Activated T-cell treated with anti-CD3 and anti-CD28 coated beads, Interleukin-2, amount 50 U/mL, for 4 hours (primary cell): ENCODE results near the gene PCARE. TPM values are rescaled to one million over a fixed set of nuclear protein-coding genes. Genes with fewer than 3 reads are reported as not detected.

Experiments used
- ATAC-seq, 2 donors: fragments of 200-7000 bp; cut with Tn5 transposase; one replicate each; pipeline ENCODE4 v1.10.0; 2021
- DNase-seq: peaks from one replicate; pipeline ENCODE4 v3.0.0-alpha.2; 2020
- H3K27me3 Mint-ChIP-seq: one replicate; pipeline ENCODE4 v1.8.0; 2021; ENCODE audit warnings: low read depth, mixed read lengths
- H3K36me3 Mint-ChIP-seq: one replicate; pipeline ENCODE4 v1.8.0; 2022; ENCODE audit warnings: mixed read lengths; ENCODE audit not compliant: insufficient read depth
- H3K4me1 Mint-ChIP-seq: one replicate; pipeline ENCODE4 v1.8.0; 2021; ENCODE audit warnings: low read depth, mixed read lengths
- H3K4me3 Mint-ChIP-seq: one replicate; pipeline ENCODE4 v1.8.0; 2021; ENCODE audit warnings: mild to moderate bottlenecking, moderate library complexity, mixed read lengths
- H3K9me3 Mint-ChIP-seq: one replicate; pipeline ENCODE4 v1.8.0; 2021; ENCODE audit warnings: mixed read lengths
- total RNA-seq, 3 donors: library from RNA; stranded (reverse); gene quantifications; one replicate each; pipeline ENCODE4 v1.2.1, GENCODE V29; 2021

Gene PCARE
- total RNA-seq, 3 donors from 2014 or later: not detected

GRCh38 chr2:29047083-29047845 lies 27.1 kb downstream of the PCARE start:
- Mint-ChIP-seq H3K9me3 (no peaks in the 10 kb centered on the region), H3K4me1 (no peaks in the 10 kb centered on the region), H3K36me3 (peaks cover 4% of the 10 kb centered on the region), H3K27me3 (no peaks in the 10 kb centered on the region), H3K4me3 (no peak overlapping the region)
- ATAC-seq (no peak), DNase-seq (no peak)

DNA sequence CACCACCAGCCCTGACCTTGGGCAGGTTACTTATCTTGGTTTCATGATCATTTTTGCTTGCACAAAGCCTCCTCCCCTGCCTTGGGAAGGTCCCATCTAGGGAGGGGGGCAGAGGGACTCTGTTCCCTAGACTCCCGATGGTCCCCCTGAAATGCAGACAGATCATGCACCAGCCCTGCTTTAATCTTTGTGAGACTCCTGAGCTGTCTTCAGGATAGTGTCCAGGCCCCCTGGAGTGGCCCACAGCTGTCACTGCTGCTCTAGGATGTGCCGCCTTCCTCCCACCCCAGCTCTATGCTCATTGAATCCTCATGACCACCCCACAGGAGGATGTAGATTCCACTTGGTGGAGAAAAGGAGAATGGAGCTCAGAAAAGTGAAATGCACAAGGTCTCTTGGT lies 28.0 kb downstream of the PCARE start:
- ATAC-seq (no peak), DNase-seq (no peak)
- peaks cover 4% of the 10 kb centered on the region for H3K36me3 Mint-ChIP-seq
- no peaks in the 10 kb centered on the region for H3K9me3 Mint-ChIP-seq
- H3K27me3 Mint-ChIP-seq: no peaks in the 10 kb centered on the region
- no peak overlapping the region for H3K4me3 Mint-ChIP-seq
- no peaks in the 10 kb centered on the region for H3K4me1 Mint-ChIP-seq

GRCh38 chr2:29044459-29044858 lies 29.9 kb downstream of the PCARE start:
- Mint-ChIP-seq H3K27me3 (no peaks in the 10 kb centered on the region), H3K4me1 (no peaks in the 10 kb centered on the region), H3K36me3 (peaks cover 4% of the 10 kb centered on the region), H3K9me3 (no peaks in the 10 kb centered on the region), H3K4me3 (no peak overlapping the region)
- ATAC-seq (no peak), DNase-seq (no peak)

- Mint-ChIP-seq H3K27me3 (no peaks in the 10 kb centered on the region), H3K9me3 (no peaks in the 10 kb centered on the region), H3K4me1 (no peaks in the 10 kb centered on the region), H3K4me3 (no peak overlapping the region), H3K36me3 (peaks cover 2% of the 10 kb centered on the region)
- DNase-seq (no peak), ATAC-seq (no peak)
Measured at GRCh38 chr2:29042561-29043075, 31.7 kb downstream of the PCARE start.

DNA sequence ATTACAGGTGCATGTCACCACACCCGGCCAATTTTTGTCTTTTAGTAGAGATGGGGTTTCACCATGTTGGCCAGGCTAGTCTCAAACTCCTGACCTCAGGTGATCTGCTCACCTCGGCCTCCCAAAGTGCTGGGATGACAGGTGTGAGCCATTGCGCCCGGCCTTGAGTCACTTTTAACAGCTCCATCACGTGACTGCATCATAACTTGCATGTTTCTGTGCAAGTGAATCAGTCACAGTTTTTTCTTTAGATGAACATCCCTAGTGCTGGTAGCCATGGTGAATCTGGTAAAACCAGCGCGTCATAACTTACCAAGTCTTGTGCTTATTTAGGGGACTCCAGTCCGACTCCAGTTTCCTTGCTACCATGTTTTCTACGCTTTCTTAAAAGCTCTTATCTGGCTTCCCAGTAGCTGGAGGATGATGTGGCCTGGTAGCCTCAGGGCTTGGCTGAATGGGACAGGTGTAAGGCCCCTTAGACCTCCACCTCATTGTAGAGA lies 33.1 kb downstream of the PCARE start:
- Mint-ChIP-seq H3K36me3 (no peaks in the 10 kb centered on the region), H3K4me3 (no peak overlapping the region), H3K9me3 (no peaks in the 10 kb centered on the region), H3K4me1 (no peaks in the 10 kb centered on the region), H3K27me3 (no peaks in the 10 kb centered on the region)
- ATAC-seq (no peak), DNase-seq (no peak)

GRCh38 chr2:29040552-29040951 lies 33.8 kb downstream of the PCARE start:
- Mint-ChIP-seq H3K36me3 (no peaks in the 10 kb centered on the region), H3K27me3 (no peaks in the 10 kb centered on the region), H3K9me3 (no peaks in the 10 kb centered on the region), H3K4me1 (no peaks in the 10 kb centered on the region), H3K4me3 (no peak overlapping the region)
- DNase-seq (no peak), ATAC-seq (no peak)

GRCh38 chr2:29039718-29040480 lies 34.4 kb downstream of the PCARE start:
- Mint-ChIP-seq H3K9me3 (no peaks in the 10 kb centered on the region), H3K27me3 (no peaks in the 10 kb centered on the region), H3K4me1 (no peaks in the 10 kb centered on the region), H3K36me3 (no peaks in the 10 kb centered on the region), H3K4me3 (no peak overlapping the region)
- DNase-seq: no peak
- no peak for ATAC-seq

DNA sequence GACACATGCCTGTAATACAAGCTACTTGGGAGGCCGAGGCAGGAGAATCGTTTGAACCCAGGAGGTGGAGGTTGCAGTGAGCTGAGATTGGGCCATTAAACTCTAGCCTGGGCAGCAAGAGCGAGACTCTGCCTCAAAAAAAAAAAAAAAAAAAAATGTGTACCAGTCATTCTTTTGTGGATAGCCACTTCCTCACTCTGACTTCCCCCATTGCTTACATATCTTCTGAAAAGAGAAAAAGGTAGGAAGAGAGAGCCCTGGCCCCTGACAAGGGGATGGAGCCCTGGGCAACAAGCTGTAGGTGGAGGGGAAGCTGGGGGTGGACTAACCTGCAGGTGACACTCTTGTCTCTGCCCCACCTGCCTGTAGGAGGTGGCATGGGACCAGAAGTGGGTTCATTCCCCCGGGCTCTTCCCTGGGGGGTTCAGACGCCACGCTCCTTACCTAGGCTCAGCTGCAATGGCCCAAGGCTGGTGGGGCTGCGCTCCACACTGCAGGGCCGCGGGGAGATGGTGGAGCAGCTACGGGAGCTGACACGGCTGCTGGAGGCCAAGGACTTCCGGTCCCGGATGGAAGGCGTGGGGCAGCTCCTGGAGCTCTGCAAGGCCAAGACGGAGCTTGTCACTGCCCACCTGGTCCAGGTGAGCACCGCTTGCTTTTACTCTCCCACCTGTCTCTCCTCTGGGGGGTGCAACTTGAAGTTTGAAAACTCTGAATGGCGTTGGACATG lies 39.1 kb downstream of the PCARE start:
- Mint-ChIP-seq H3K4me1 (peaks cover 7% of the 10 kb centered on the region), H3K9me3 (no peaks in the 10 kb centered on the region), H3K27me3 (no peaks in the 10 kb centered on the region), H3K4me3 (no peak overlapping the region), H3K36me3 (no peaks in the 10 kb centered on the region)
- ATAC-seq (no peak), DNase-seq (no peak)

GRCh38 chr2:29033656-29034055 lies 40.7 kb downstream of the PCARE start:
- no peaks in the 10 kb centered on the region for H3K9me3 Mint-ChIP-seq
- ATAC-seq: no peak

DNA sequence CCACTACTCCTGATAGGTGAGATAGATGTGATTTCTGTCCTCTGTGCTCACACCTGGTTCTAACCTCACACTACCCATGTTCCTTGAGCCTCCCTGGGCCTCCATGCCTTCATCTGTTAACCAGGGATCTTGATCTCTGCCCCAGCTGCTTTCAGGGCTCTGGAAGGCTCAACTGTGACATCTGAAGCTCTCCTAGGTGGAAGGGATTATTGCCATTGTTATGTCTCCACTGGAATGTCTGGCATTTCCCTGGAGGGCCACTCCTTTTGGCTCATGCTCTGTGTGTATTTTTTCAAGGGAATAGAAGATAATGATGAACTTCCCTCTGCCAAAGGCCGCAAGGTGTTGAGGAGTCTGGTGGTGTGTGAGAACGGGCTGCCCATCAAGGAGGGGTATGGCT lies 41.2 kb downstream of the PCARE start:
- Mint-ChIP-seq H3K27me3 (no peaks in the 10 kb centered on the region), H3K9me3 (no peaks in the 10 kb centered on the region), H3K36me3 (no peaks in the 10 kb centered on the region), H3K4me3 (no peak overlapping the region), H3K4me1 (peaks cover 7% of the 10 kb centered on the region)
- ATAC-seq (no peak), DNase-seq (no peak)

More at GRCh38 chr2:29033656-29034055, 40.7 kb downstream of the PCARE start:
- no peaks in the 10 kb centered on the region for H3K27me3 Mint-ChIP-seq
- H3K4me1 Mint-ChIP-seq: peaks cover 7% of the 10 kb centered on the region
- H3K4me3 Mint-ChIP-seq: no peak overlapping the region
- no peaks in the 10 kb centered on the region for H3K36me3 Mint-ChIP-seq
- DNase-seq: no peak

DNA sequence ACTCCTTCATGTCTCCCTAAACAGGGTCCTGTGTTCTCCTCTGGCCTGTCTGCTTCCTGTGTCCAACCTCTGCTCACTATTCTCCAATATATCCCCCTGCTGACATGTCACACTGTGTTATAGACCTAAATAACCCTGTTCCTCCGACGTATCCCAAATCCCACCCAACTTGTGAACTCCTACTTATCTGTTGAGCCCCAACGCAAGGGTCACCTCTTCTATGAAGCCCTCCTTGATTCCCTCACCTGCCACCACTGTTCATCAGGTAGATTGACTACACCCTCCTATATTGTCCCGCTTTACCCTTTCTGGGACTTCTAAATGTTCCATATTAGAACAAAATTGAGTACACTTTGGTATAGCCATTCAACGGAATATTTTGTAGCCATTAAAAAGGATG lies 42.1 kb downstream of the PCARE start:
- Mint-ChIP-seq H3K4me1 (peaks cover 7% of the 10 kb centered on the region), H3K9me3 (no peaks in the 10 kb centered on the region), H3K36me3 (no peaks in the 10 kb centered on the region), H3K4me3 (no peak overlapping the region), H3K27me3 (no peaks in the 10 kb centered on the region)
- DNase-seq (no peak), ATAC-seq (no peak)

- Mint-ChIP-seq H3K4me3 (no peak overlapping the region), H3K36me3 (no peaks in the 10 kb centered on the region), H3K4me1 (peaks cover 7% of the 10 kb centered on the region), H3K9me3 (no peaks in the 10 kb centered on the region), H3K27me3 (no peaks in the 10 kb centered on the region)
- DNase-seq: no peak
- no peak for ATAC-seq
Measured at GRCh38 chr2:29031046-29031445, 43.3 kb downstream of the PCARE start.

DNA sequence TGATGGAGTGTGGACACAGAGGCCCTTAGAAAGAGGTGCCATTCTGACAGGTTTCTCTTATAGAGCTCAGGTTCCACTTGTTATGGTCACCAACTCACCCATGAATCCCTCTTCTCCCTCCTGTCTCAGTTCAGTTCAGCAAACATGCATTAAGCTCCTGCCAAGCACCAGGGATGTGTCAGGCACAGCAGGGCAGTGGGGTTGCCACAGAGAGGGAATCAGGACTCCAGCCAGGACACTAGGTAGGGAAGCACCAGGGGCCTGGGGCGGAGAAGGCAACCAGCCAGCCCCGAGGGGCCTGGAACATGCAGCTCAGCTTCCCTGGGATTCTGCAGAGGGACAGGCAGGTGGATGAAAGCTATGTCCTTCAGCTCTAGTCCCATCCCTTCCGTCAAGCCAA lies 48.6 kb downstream of the PCARE start:
- no peak for ATAC-seq
- no peaks in the 10 kb centered on the region for H3K4me1 Mint-ChIP-seq
- H3K27me3 Mint-ChIP-seq: no peaks in the 10 kb centered on the region
- peaks cover 3% of the 10 kb centered on the region for H3K36me3 Mint-ChIP-seq
- DNase-seq: no peak
- H3K4me3 Mint-ChIP-seq: no peak overlapping the region
- H3K9me3 Mint-ChIP-seq: no peaks in the 10 kb centered on the region

DNA sequence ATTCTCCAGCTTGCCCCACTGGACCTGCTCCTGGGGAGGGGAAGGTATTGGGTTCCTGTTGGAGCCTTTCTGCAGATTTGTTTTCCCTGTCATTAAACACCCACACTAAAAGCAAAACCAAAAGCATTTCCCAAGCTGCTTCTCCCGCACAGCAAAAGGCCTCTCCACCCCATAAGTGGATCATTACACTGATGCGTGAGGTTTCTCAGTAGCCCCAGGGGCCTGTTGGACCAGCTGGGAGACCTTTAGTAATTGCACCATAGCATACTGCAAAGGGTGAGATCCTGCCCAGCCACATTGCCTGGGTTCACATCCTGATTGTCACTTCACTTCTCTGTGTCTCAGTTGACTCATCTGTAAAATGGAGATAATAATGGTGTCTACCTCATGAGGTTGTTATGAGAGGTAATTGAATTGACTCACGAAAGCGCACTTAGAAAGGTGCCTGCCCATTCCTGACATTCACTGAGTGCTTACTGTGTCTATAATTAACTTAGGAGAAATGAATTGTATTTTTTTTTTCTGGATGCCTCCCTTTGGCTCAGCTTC lies 49.4 kb downstream of the PCARE start:
- ATAC-seq (no peak), DNase-seq (no peak)
- peaks cover 3% of the 10 kb centered on the region for H3K36me3 Mint-ChIP-seq
- H3K27me3 Mint-ChIP-seq: no peaks in the 10 kb centered on the region
- no peaks in the 10 kb centered on the region for H3K9me3 Mint-ChIP-seq
- peaks cover 5% of the 10 kb centered on the region for H3K4me1 Mint-ChIP-seq
- no peak overlapping the region for H3K4me3 Mint-ChIP-seq
